Caco-2 (cell line): ENCODE results near the gene NSMF. TPM values are rescaled to one million over a fixed set of nuclear protein-coding genes. Genes with fewer than 3 reads are reported as not detected.

Source experiments
- BruUV-seq: library from RNA; stranded (reverse); fragments of 400-500 nt; replicated peaks from 2 replicates; lab custom pipeline; 2021; lab: Mats Ljungman, UMichigan
- CTCF ChIA-PET: fragments of 300-600 bp; sonication (Branson Sonifier 250); formaldehyde crosslinking; loops from one replicate; lab custom pipeline; 2022; ENCODE audit warnings: antibody characterized with exemption; lab: Charles Lee
- POLR2A ChIA-PET: fragments of 300-600 bp; sonication (Branson Sonifier 250); formaldehyde crosslinking; loops from one replicate; lab custom pipeline; 2022; ENCODE audit warnings: antibody characterized with exemption; lab: Charles Lee
- DNase-seq, 2 experiments: peaks; one replicate each; pipeline versions ENCODE4 v3.0.0 to v3.0.0-alpha.2; 2020 to 2022
- H3K27me3 ChIP-seq: replicated peaks from 2 replicates; pipeline ENCODE4 v1.6.0; 2011; ENCODE audit warnings: low read length; ENCODE audit not compliant: control insufficient read depth, insufficient read depth
- H3K36me3 ChIP-seq: 2 replicates; pipeline ENCODE4 v1.5.1; 2011; ENCODE audit warnings: low read length; ENCODE audit not compliant: control insufficient read depth, insufficient read depth
- H3K4me1 ChIP-seq: fragments of 250-450 bp; sonication (Bioruptor Pico); 2 replicates; pipeline ENCODE4 v1.5.1; 2020; ENCODE audit warnings: mild to moderate bottlenecking
- H3K4me3 ChIP-seq: 2 replicates; pipeline ENCODE4 v1.5.1; 2011; ENCODE audit warnings: low read depth, mild to moderate bottlenecking, control low read depth, low read length
- H3K9me3 ChIP-seq: fragments of 250-450 bp; sonication (Bioruptor Pico); 2 replicates; pipeline ENCODE4 v1.5.1; 2020; ENCODE audit warnings: mild to moderate bottlenecking, moderate library complexity
- H3K27ac Mint-ChIP-seq: one replicate; pipeline ENCODE4 v1.8.0; 2022; ENCODE audit warnings: mixed read lengths; ENCODE audit not compliant: unreplicated experiment
- H3K27me3 Mint-ChIP-seq: one replicate; pipeline ENCODE4 v1.8.0; 2022; ENCODE audit warnings: mixed read lengths; ENCODE audit not compliant: insufficient read depth, unreplicated experiment
- H3K36me3 Mint-ChIP-seq: one replicate; pipeline ENCODE4 v1.8.0; 2022; ENCODE audit warnings: mild to moderate bottlenecking, mixed read lengths; ENCODE audit not compliant: insufficient read depth, unreplicated experiment
- H3K4me1 Mint-ChIP-seq: one replicate; pipeline ENCODE4 v1.8.0; 2022; ENCODE audit warnings: low read depth, mixed read lengths; ENCODE audit not compliant: unreplicated experiment
- H3K4me3 Mint-ChIP-seq: one replicate; pipeline ENCODE4 v1.8.0; 2022; ENCODE audit warnings: mild to moderate bottlenecking, moderate library complexity, mixed read lengths; ENCODE audit not compliant: unreplicated experiment
- H3K9me3 Mint-ChIP-seq: one replicate; pipeline ENCODE4 v1.8.0; 2022; ENCODE audit warnings: mixed read lengths; ENCODE audit not compliant: unreplicated experiment
- intact Hi-C: fragments of 100-400 bp; cut with micrococcal nuclease; formaldehyde crosslinking; loops from one replicate; pipeline ENCODE4 v1.10.0; 2022; ENCODE audit not compliant: unreplicated experiment
- total RNA-seq: library from RNA; stranded (reverse); gene quantifications from 2 replicates; pipeline ENCODE4 v1.2.3, GENCODE V29; 2022
- TF ChIP-seq, protein P1 (sequence below), 2 experiments: fragments of 200-600 bp in 1 of 2; IDR thresholded peaks; 1 replicate in 1 of 2; 2 replicates in 1 of 2; pipeline versions ENCODE4 v1.5.1 to v1.8.0; 2011 to 2022; ENCODE audit warnings: antibody characterized with exemption in 1 of 2, control low read depth in 1 of 2, inconsistent platforms in 1 of 2, low read depth in 1 of 2, low read length in 1 of 2, mild to moderate bottlenecking in 1 of 2, moderate library complexity in 1 of 2; ENCODE audit not compliant: insufficient read depth in 1 of 2, severe bottlenecking in 1 of 2, unreplicated experiment in 1 of 2

The NSMF gene
- total RNA-seq, 1 experiment from 2014 or later = 67.6 TPM

- no TSS peak for BruUV-seq
Measured at GRCh38 chr9:137416563-137417151, 42.5 kb downstream of the NSMF start.

GRCh38 chr9:137416006-137416562 is 43.0 kb downstream of the NSMF start:
- H3K27me3 ChIP-seq = no peaks in the 10 kb centered on the region
- intact Hi-C loops = no loop called here
- POLR2A ChIA-PET = no interaction called here

More at GRCh38 chr9:137416563-137417151, 42.5 kb downstream of the NSMF start:
- H3K27me3 ChIP-seq = no peaks in the 10 kb centered on the region
- no peaks in the 10 kb centered on the region for H3K36me3 ChIP-seq
- intact Hi-C loops = no loop called here
- no peaks in the 10 kb centered on the region for H3K27me3 Mint-ChIP-seq
- no peaks in the 10 kb centered on the region for H3K4me1 Mint-ChIP-seq
- TF ChIP-seq, protein P1, sequence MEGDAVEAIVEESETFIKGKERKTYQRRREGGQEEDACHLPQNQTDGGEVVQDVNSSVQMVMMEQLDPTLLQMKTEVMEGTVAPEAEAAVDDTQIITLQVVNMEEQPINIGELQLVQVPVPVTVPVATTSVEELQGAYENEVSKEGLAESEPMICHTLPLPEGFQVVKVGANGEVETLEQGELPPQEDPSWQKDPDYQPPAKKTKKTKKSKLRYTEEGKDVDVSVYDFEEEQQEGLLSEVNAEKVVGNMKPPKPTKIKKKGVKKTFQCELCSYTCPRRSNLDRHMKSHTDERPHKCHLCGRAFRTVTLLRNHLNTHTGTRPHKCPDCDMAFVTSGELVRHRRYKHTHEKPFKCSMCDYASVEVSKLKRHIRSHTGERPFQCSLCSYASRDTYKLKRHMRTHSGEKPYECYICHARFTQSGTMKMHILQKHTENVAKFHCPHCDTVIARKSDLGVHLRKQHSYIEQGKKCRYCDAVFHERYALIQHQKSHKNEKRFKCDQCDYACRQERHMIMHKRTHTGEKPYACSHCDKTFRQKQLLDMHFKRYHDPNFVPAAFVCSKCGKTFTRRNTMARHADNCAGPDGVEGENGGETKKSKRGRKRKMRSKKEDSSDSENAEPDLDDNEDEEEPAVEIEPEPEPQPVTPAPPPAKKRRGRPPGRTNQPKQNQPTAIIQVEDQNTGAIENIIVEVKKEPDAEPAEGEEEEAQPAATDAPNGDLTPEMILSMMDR (IDR thresholded peaks at IDR 0.05; ENCODE audit: insufficient read depth in 1 of 2, low read depth in 1 of 2, low read length in 1 of 2, severe bottlenecking in 1 of 2, unreplicated experiment in 1 of 2) = no peak
- H3K4me3 ChIP-seq = no peak overlapping the region
- H3K4me1 ChIP-seq = no peaks in the 10 kb centered on the region
- H3K36me3 Mint-ChIP-seq = peaks cover 11% of the 10 kb centered on the region
- ChIA-PET CTCF (interaction anchor here (0.6 kb wide), 1 partner anchor 115 kb away, joined by 6 read pairs; the partner anchor contains the start of gene NRARP), POLR2A (interaction anchor here (0.7 kb wide), 1 partner anchor 289 kb away, joined by 3 read pairs; no protein-coding TSS in a partner anchor)
- H3K4me3 Mint-ChIP-seq = no peak overlapping the region
- H3K9me3 ChIP-seq = no peaks in the 10 kb centered on the region
- no peak overlapping the region for H3K27ac Mint-ChIP-seq
- DNase-seq = no peak
- no peaks in the 10 kb centered on the region for H3K9me3 Mint-ChIP-seq

DNA sequence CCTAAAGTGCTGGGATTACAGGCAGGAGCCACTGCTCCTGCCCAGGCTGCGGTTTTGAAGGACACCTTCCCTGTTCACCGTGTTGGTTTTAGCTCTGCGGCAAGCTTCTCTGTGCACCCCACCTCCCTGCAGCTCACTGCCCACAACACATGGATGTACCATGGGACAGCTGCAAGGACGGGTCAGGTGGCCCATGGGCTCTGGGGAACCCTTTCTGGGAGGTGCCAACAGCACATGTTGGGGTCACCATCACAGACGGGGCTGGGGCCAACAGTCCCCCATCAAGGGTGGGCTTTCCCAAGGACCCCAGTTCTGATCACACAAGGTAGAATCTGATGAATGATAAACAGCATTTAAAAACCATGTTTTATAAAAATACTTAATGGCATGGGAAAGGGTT is 43.7 kb downstream of the NSMF start:
- Histone ChIP-seq H3K27me3 (no peaks in the 10 kb centered on the region), H3K4me1 (no peaks in the 10 kb centered on the region), H3K36me3 (no peaks in the 10 kb centered on the region), H3K4me3 (no peak overlapping the region), H3K9me3 (no peaks in the 10 kb centered on the region)
- H3K4me1 Mint-ChIP-seq = no peaks in the 10 kb centered on the region
- no peak overlapping the region for H3K27ac Mint-ChIP-seq
- ChIA-PET POLR2A (no interaction called here), CTCF (interaction anchor here (0.6 kb wide), 1 partner anchor 66 kb away, joined by 3 read pairs; no protein-coding TSS in a partner anchor)
- BruUV-seq = no TSS peak
- H3K36me3 Mint-ChIP-seq = peaks cover 11% of the 10 kb centered on the region
- TF ChIP-seq, protein P1 (IDR thresholded peaks at IDR 0.05; ENCODE audit: insufficient read depth in 1 of 2, low read depth in 1 of 2, low read length in 1 of 2, severe bottlenecking in 1 of 2, unreplicated experiment in 1 of 2) = no peak
- H3K4me3 Mint-ChIP-seq = no peak overlapping the region
- no peaks in the 10 kb centered on the region for H3K27me3 Mint-ChIP-seq
- DNase-seq = no peak
- intact Hi-C loops = no loop called here
- H3K9me3 Mint-ChIP-seq = no peaks in the 10 kb centered on the region

More at GRCh38 chr9:137416006-137416562, 43.0 kb downstream of the NSMF start:
- BruUV-seq = no TSS peak
- CTCF ChIA-PET = no interaction called here
- no peaks in the 10 kb centered on the region for H3K36me3 ChIP-seq
- Mint-ChIP-seq H3K4me1 (no peaks in the 10 kb centered on the region), H3K36me3 (peaks cover 11% of the 10 kb centered on the region), H3K9me3 (no peaks in the 10 kb centered on the region), H3K4me3 (no peak overlapping the region), H3K27ac (no peak overlapping the region), H3K27me3 (no peaks in the 10 kb centered on the region)
- no peaks in the 10 kb centered on the region for H3K4me1 ChIP-seq
- DNase-seq = no peak
- TF ChIP-seq, protein P1 (IDR thresholded peaks at IDR 0.05; ENCODE audit: insufficient read depth in 1 of 2, low read depth in 1 of 2, low read length in 1 of 2, severe bottlenecking in 1 of 2, unreplicated experiment in 1 of 2) = no peak
- H3K9me3 ChIP-seq = no peaks in the 10 kb centered on the region
- no peak overlapping the region for H3K4me3 ChIP-seq
